Activated T-cell treated with anti-CD3 and anti-CD28 coated beads, Interleukin-2, amount 50 U/mL, for 48 hours (primary cell): Measurements from ENCODE around the gene GRM7.

Source experiments
- DNase-seq, 2 experiments: peaks; one replicate each; pipeline ENCODE4 v3.0.0-alpha.2; 2020

The GRM7 gene

GRCh38 chr3:7607083-7607482, 746.2 kb downstream of the GRM7 start:
- DNase-seq, result no peak

- no peak for DNase-seq
Measured at GRCh38 chr3:7607676-7608075, 746.8 kb downstream of the GRM7 start.

DNA sequence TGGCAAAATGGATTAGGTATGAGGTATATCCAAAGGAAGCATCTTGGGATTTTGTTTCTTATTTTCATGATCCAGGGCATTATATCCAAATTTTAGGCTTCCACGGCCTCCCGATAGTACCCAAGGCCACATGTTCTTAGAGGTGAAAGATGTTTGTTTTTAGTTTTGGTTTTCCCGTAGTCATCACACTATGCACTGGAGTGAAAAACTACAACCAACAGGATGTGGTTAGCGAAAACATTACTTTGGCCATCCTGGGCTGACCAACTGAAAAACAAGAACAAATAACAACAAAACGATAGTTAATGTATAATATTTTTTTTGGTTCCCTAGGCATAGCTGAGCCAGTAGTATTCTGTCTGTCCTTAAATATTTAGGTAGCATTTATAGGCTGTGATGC, 749.7 kb downstream of the GRM7 start:
- no peak for DNase-seq

DNA sequence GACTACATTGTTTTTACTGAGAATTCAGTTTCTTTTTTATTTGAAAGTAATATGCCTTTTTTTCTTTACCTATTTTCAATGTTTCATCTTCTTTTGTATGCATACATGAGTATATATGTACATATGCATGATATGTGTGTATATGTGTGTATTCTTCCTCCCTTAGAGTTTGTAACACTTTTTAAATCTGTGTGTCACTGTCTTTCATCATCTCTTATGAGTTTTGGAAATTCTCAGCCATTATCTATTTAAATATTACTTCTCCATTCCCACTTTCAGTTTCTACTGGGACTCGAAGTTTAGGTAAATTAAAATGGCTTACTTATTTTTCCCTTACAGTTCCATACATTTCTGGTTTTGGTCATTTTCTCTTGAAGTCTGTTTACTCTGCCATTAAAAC, 754.1 kb downstream of the GRM7 start:
- DNase-seq, result no peak

- no peak for DNase-seq
Measured at GRCh38 chr3:7618606-7619005, 757.7 kb downstream of the GRM7 start.

DNA sequence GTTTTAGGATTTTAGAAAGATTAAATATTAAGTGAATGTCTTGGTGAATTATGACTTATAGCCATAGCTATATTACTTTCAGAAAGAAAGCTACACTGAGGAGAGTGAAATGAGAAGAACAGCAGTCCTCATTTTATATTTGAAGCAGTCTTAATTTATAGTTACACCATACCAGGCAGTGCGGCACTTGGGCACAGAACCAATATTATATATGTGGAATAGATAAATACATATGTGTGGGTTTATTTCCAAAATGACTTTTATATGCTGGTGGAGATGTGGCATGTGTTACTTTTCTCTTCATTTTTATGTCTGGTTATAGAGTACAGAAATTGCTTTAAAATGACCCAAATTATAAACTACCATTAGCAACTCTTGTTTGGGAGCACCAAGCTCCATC, 759.5 kb downstream of the GRM7 start:
- no peak for DNase-seq

- DNase-seq, result no peak
Measured at GRCh38 chr3:7621046-7621630, 760.2 kb downstream of the GRM7 start.

DNA sequence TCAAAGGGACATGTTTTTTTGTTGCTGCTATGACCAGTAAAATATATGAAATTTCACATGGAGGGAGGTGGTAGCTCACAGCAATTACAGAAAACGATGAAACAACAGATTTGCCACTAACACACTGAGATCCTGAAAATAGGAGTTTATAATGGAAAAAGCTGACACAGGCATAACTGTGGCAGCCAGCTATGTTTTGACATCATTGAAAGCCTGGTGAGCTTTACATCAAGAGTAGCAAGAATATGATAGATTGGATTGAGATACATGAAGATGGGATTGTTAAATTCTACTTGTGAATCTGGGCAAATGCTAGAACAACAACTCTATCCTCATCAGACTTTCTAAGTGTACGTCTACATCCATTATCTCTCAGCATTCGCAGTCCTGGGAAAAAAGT, 760.7 kb downstream of the GRM7 start:
- no peak for DNase-seq

GRCh38 chr3:7625021-7625420, 764.1 kb downstream of the GRM7 start:
- DNase-seq, result no peak

GRCh38 chr3:7630351-7630911, 769.5 kb downstream of the GRM7 start:
- no peak for DNase-seq

DNA sequence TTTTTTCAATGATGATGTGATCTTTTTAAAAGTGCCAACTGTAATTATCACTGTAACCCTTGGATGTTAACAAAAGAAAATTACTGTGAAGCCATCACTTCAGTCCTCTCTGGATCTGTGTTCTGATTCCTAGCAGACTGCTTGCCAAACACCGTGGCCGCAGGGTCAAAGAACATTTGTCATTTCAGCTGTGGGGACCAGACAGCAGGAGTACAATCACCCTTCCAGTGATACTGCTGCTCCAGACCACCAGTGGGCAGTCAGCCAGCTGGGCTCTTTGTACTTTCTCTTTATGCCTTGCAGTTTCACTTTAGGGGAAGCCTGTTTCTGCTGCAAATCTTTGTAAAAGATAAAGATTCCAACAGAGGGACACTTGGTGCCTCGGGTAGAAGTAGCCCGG, 770.0 kb downstream of the GRM7 start:
- DNase-seq, result no peak

GRCh38 chr3:7632305-7632704, 771.4 kb downstream of the GRM7 start:
- DNase-seq, result no peak

DNA sequence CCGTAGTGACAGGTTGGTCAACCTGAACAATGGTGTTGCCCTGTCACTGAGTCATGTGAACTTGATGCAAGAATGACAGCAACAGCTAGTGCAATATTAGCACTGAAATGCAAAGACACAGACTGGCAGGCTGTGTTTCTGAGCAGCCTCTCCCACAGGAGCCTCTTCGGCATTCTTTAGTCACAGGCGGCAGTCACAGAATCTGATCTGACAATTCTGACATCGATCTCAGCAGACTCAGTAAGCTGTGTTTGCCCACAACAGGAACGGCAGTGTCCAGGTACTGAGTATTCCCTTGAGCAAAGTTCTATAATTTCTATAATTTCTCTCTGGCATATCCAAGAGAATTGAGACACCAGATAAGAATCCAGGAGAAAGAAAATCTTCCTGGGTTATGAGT, 776.8 kb downstream of the GRM7 start:
- no peak for DNase-seq

DNA sequence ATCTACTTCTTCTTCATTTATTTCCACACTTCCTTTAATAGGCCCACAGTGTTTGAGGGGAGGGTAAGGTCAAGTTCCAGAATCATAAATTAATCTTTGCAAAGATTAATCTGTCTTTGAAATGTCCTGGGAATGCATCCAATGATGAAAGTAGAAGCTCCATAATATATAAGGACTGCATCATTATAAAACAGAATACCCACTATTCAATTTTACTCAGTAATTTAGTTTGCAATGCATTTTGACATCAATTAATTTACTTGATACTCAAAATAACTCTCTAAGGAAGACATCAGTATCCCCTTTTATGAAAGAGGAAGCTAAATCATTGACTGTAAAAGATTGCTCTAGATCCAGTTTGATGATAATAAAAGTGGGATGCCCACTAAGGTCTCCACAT, 777.2 kb downstream of the GRM7 start:
- no peak for DNase-seq

DNA sequence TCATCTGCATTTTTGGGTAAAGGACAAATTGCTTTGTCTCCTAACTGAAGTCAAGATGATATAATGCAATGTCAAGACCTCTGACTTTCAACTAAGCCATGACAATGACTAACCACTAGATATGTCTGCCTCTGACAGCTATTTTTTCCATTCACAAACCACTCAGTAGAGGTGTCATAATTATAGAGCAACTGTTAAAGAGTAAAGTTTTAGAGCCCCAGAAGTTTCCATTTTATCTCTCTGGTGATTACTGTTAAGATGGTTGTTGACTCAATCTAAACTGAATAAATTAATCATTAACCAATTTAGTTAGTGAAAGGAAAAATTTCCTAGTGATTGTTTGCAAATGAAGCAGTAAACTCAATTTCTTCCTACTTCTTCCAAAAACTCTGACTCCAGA, 779.9 kb downstream of the GRM7 start:
- DNase-seq, result no peak

GRCh38 chr3:7646851-7647250, 785.9 kb downstream of the GRM7 start:
- DNase-seq, result no peak

GRCh38 chr3:7650466-7650865, 789.6 kb downstream of the GRM7 start:
- DNase-seq, result no peak

DNA sequence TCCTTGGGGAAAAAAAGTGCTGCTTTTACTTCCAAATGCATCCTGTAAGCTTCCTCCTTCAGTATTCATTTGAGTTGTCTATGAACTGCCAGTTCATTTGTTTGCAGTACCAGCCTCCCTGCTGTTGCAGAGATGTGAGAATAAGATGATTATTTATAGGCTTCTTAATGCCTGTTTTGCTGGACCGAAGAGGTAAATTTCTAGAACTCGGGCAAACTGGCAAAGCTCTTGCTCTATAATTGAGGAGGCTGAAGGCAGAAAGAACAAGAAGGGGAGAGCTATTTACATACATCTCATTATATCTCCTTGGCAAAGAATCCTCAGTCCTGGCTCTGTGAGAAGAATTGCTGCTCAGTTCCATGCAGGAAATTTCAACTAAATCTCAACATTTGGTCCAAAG, 790.4 kb downstream of the GRM7 start:
- no peak for DNase-seq

- DNase-seq, result no peak
Measured at GRCh38 chr3:7657214-7658112, 796.5 kb downstream of the GRM7 start.

DNA sequence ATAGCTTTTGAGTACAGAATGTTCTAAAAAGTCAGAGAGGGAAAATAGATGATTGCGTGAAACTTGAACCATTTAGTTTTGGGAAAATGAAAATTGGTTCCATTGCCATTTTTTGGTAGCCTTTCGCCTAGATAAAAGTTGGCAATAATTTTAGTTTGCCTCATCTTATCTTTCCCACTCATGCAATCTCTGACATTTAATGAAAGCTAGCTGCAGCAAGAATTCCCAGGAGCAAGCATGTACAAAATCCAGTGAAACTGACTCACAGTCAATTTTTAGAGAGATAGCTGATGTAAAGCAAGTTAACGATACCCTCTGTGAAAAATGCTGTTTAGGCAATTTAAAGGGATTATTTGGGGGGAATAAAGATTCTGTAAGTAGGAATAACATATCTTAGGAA, 797.4 kb downstream of the GRM7 start:
- no peak for DNase-seq

DNA sequence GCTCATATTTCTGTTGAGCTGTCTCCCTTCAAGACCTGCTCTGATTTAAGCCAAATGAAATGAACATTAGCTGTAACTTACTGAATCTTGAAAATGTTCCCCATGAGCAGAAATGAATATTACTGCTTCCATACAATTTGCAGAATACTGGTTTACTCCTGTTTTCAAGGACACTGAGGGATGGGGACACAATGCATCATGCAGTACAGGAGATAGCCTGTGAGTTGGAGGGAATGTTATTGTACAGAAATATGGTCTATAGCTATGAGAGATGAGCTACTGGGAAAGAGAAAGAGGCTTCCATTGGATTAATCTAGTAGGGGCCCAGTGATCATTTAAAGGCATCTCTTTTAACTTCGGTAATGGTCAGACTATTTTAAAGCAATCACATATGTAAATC, 798.2 kb downstream of the GRM7 start:
- DNase-seq, result no peak

- no peak for DNase-seq
Measured at GRCh38 chr3:7663771-7664170, 802.9 kb downstream of the GRM7 start.

GRCh38 chr3:7667774-7668173, 806.9 kb downstream of the GRM7 start:
- DNase-seq, result no peak

DNA sequence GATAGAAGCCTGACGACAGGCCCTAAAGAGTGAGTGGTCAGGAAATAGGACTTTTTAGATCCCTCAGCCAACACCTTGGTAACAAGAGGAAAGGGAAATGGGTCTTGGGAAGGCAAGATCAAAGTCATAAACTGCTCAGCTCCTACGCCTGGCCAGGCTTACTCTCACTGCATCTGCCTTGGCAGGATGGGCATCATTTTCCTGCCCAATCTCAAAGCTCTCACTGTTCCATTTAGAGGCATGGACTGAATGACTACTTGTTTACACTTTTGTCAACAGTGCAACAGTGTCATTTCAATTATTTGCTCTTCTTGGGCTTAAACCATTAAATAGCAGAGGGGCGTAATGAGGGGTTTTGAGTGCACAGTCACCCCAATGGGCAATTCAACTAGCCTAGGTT, 808.7 kb downstream of the GRM7 start:
- no peak for DNase-seq
